Measurements from ENCODE around the gene CTNNA3.

Gene CTNNA3

DNA sequence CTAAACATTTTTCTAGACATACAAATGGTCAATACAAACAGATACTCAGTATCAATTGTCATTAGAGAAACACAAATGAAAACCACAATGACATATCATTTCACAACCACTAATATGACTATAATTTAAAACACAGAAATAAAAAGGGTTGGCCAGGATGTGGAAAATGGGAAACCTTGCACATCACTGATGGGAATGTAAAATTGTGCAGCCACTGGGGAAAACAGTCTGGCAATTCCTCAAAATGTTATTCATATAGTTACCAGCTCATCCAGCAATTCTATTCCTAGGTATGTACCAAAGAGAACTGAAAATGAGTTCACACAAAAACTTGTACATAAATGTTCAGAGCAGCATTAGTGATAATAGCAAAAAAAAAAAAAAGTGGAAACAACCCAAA lies 876.3 kb downstream of the CTNNA3 start:
- Histone ChIP-seq H3K27ac (ENCODE audit: extremely low read depth, low read depth, low read length) (no peak overlapping the region), H3K4me3 (ENCODE audit: low read depth, low read length) (no peak overlapping the region), H3K9me3 (ENCODE audit: control insufficient read depth, insufficient read depth, low read depth, low read length) (no peaks in the 10 kb centered on the region), H3K4me1 (ENCODE audit: control insufficient read depth, insufficient read depth, low read length) (no peaks in the 10 kb centered on the region), H3K36me3 (ENCODE audit: control insufficient read depth in 2 of 2, insufficient read depth in 1 of 2, low read length in 2 of 2) (no peaks in the 10 kb centered on the region; a peak in 1 of 3 replicates)
- CTCF ChIA-PET: interaction anchor here (0.7 kb wide), 1 partner anchor 278 kb away, joined by 5 read pairs; no protein-coding TSS in a partner anchor
- POLR2A ChIA-PET: no interaction called here
- TF ChIP-seq RBAK (tag by site-specific recombination; IDR thresholded peaks at IDR 0.05) (no peak), ZNF416 (tag by site-specific recombination; IDR thresholded peaks at IDR 0.05) (no peak), BCL11A (tag by site-specific recombination; IDR thresholded peaks at IDR 0.05; ENCODE audit: low read depth) (no peak), ZNF621 (tag by site-specific recombination; IDR thresholded peaks at IDR 0.05) (no peak), ZNF184 (tag by site-specific recombination; IDR thresholded peaks at IDR 0.05) (no peak), ZSCAN30 (tag by site-specific recombination; IDR thresholded peaks at IDR 0.05) (no peak), HOXD13 (CRISPR knock-in tag; IDR thresholded peaks at IDR 0.05; ENCODE audit: borderline replicate concordance) (no peak), ZNF155 (tag by site-specific recombination; IDR thresholded peaks at IDR 0.05) (no peak), ZFP37 (tag by site-specific recombination; IDR thresholded peaks at IDR 0.05) (no peak), ZNF623 (tag by site-specific recombination; IDR thresholded peaks at IDR 0.05) (no peak), HOXC10 (CRISPR knock-in tag; IDR thresholded peaks at IDR 0.05) (no peak), ZNF121 (tag by site-specific recombination; IDR thresholded peaks at IDR 0.05) (no peak), ZNF19 (tag by site-specific recombination; IDR thresholded peaks at IDR 0.05; ENCODE audit: low read depth) (no peak), ZNF202 (tag by site-specific recombination; IDR thresholded peaks at IDR 0.05; ENCODE audit: borderline replicate concordance) (no peak), ZNF404 (tag by site-specific recombination; IDR thresholded peaks at IDR 0.05) (no peak)
- TF ChIP-seq, protein P1, sequence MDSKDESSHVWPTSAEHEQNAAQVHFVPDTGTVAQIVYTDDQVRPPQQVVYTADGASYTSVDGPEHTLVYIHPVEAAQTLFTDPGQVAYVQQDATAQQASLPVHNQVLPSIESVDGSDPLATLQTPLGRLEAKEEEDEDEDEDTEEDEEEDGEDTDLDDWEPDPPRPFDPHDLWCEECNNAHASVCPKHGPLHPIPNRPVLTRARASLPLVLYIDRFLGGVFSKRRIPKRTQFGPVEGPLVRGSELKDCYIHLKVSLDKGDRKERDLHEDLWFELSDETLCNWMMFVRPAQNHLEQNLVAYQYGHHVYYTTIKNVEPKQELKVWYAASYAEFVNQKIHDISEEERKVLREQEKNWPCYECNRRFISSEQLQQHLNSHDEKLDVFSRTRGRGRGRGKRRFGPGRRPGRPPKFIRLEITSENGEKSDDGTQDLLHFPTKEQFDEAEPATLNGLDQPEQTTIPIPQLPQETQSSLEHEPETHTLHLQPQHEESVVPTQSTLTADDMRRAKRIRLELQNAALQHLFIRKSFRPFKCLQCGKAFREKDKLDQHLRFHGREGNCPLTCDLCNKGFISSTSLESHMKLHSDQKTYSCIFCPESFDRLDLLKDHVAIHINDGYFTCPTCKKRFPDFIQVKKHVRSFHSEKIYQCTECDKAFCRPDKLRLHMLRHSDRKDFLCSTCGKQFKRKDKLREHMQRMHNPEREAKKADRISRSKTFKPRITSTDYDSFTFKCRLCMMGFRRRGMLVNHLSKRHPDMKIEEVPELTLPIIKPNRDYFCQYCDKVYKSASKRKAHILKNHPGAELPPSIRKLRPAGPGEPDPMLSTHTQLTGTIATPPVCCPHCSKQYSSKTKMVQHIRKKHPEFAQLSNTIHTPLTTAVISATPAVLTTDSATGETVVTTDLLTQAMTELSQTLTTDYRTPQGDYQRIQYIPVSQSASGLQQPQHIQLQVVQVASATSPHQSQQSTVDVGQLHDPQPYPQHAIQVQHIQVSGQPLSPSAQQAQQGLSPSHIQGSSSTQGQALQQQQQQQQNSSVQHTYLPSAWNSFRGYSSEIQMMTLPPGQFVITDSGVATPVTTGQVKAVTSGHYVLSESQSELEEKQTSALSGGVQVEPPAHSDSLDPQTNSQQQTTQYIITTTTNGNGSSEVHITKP (tag by site-specific recombination; IDR thresholded peaks at IDR 0.05): no peak
- TF ChIP-seq, protein P2, sequence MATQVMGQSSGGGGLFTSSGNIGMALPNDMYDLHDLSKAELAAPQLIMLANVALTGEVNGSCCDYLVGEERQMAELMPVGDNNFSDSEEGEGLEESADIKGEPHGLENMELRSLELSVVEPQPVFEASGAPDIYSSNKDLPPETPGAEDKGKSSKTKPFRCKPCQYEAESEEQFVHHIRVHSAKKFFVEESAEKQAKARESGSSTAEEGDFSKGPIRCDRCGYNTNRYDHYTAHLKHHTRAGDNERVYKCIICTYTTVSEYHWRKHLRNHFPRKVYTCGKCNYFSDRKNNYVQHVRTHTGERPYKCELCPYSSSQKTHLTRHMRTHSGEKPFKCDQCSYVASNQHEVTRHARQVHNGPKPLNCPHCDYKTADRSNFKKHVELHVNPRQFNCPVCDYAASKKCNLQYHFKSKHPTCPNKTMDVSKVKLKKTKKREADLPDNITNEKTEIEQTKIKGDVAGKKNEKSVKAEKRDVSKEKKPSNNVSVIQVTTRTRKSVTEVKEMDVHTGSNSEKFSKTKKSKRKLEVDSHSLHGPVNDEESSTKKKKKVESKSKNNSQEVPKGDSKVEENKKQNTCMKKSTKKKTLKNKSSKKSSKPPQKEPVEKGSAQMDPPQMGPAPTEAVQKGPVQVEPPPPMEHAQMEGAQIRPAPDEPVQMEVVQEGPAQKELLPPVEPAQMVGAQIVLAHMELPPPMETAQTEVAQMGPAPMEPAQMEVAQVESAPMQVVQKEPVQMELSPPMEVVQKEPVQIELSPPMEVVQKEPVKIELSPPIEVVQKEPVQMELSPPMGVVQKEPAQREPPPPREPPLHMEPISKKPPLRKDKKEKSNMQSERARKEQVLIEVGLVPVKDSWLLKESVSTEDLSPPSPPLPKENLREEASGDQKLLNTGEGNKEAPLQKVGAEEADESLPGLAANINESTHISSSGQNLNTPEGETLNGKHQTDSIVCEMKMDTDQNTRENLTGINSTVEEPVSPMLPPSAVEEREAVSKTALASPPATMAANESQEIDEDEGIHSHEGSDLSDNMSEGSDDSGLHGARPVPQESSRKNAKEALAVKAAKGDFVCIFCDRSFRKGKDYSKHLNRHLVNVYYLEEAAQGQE (tag by site-specific recombination; IDR thresholded peaks at IDR 0.05): no peak

DNA sequence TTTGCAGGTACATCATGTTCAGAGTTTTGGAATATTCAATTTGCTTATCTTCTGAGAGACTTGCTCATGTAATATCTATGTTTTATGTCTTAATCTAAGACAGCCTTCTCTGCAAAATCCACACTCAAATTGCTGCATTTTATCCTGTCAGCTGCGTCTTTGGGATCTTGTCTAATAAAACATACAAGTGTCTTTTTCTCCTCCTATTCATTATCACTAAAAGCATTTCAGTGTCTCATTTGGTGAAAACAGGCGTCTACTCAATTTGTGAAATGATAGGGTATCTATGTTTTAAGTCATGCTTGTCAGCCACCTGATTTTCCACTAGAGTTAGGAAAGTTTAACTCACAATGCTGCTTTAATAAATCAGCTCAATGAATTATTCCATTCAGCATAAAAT lies 882.9 kb downstream of the CTNNA3 start:
- CTCF ChIA-PET: interaction anchor here (1.4 kb wide), 1 partner anchor 8 kb away, joined by 3 read pairs; no protein-coding TSS in a partner anchor
- no peaks in the 10 kb centered on the region for H3K4me1 ChIP-seq (ENCODE audit: control insufficient read depth, insufficient read depth, low read length)
- no peak overlapping the region for H3K4me3 ChIP-seq (ENCODE audit: low read depth, low read length)
- no peaks in the 10 kb centered on the region for H3K9me3 ChIP-seq (ENCODE audit: control insufficient read depth, insufficient read depth, low read depth, low read length)
- POLR2A ChIA-PET: no interaction called here
- no peak overlapping the region for H3K27ac ChIP-seq (ENCODE audit: extremely low read depth, low read depth, low read length)
- TF ChIP-seq ZNF791 (tag by site-specific recombination; IDR thresholded peaks at IDR 0.05): no peak
- no peak for TF ChIP-seq ZNF114 (tag by site-specific recombination; IDR thresholded peaks at IDR 0.05)
- TF ChIP-seq, protein P3, sequence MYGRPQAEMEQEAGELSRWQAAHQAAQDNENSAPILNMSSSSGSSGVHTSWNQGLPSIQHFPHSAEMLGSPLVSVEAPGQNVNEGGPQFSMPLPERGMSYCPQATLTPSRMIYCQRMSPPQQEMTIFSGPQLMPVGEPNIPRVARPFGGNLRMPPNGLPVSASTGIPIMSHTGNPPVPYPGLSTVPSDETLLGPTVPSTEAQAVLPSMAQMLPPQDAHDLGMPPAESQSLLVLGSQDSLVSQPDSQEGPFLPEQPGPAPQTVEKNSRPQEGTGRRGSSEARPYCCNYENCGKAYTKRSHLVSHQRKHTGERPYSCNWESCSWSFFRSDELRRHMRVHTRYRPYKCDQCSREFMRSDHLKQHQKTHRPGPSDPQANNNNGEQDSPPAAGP (tag by site-specific recombination; IDR thresholded peaks at IDR 0.05): no peak
- no peak for TF ChIP-seq ZXDB (tag by site-specific recombination; IDR thresholded peaks at IDR 0.05)
- TF ChIP-seq, protein P4, sequence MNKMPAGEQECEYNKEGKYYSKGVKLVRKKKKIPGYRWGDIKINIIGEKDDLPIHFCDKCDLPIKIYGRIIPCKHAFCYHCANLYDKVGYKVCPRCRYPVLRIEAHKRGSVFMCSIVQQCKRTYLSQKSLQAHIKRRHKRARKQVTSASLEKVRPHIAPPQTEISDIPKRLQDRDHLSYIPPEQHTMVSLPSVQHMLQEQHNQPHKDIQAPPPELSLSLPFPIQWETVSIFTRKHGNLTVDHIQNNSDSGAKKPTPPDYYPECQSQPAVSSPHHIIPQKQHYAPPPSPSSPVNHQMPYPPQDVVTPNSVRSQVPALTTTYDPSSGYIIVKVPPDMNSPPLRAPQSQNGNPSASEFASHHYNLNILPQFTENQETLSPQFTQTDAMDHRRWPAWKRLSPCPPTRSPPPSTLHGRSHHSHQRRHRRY (tag by site-specific recombination; IDR thresholded peaks at IDR 0.05): no peak
- no peak for TF ChIP-seq ZNF175 (tag by site-specific recombination; IDR thresholded peaks at IDR 0.05)
- TF ChIP-seq ZNF121 (tag by site-specific recombination; IDR thresholded peaks at IDR 0.05): no peak
- no peak for TF ChIP-seq ZFHX2 (tag by site-specific recombination; conservative IDR thresholded peaks at IDR 0.05)
- no peak for TF ChIP-seq ZNF266 (tag by site-specific recombination; IDR thresholded peaks at IDR 0.05; ENCODE audit: low read depth)
- TF ChIP-seq KLF16 (tag by site-specific recombination; IDR thresholded peaks at IDR 0.05): no peak
- H3K36me3 ChIP-seq (ENCODE audit: control insufficient read depth in 2 of 2, insufficient read depth in 1 of 2, low read length in 2 of 2): no peaks in the 10 kb centered on the region
